HS-5 (cell line): ENCODE results near the gene GPR37L1.
"Not testable (repeated sequence)": the region's sequence is repeated elsewhere in the genome, so short reads cannot be mapped to it uniquely, and the experiment has no call there.

Source experiments
- DNase-seq: peaks from one replicate; pipeline ENCODE4 v3.0.0-alpha.2; 2012; ENCODE audit warnings: low read depth

Gene GPR37L1

DNA sequence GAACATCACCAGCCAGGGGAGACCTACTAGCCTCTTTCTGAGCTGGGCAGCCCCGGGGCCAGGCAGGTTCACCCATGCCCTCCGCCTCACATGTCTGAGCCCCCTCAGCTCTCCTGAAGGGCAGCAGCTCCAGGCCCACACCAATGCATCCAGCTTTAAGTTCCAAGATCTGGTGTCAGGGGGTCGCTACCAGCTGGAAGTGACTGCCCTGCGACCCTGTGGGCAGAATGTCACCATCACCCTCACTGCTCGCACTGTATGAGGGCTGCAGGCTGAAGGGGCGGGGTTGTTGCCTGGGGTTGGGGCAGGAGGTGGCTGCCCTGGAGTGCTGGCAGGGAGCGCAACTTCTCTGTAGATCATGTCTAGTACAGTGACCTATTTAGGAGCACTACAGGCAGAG, 46.1 kb downstream of the GPR37L1 start:
- DNase-seq = no peak

DNA sequence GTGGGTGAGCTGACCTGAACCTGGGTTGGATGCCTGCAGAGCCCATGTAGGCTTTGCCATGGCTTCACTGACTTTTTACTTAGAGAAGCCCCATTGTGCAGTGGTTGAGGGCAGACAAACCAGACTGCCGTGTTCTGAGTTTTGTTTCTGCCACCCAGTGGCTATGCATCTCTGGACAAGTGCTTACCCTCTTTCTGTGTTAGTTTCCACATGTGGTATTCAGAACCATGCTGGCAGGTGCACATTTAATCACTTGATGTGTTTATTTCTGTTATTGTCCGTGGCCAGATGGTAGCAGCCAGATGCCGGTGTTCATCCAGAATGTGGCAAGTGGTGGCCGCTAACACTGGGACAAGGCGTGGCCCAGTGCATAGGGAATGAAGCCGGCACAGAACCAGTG, 48.0 kb downstream of the GPR37L1 start:
- no peak for DNase-seq

DNA sequence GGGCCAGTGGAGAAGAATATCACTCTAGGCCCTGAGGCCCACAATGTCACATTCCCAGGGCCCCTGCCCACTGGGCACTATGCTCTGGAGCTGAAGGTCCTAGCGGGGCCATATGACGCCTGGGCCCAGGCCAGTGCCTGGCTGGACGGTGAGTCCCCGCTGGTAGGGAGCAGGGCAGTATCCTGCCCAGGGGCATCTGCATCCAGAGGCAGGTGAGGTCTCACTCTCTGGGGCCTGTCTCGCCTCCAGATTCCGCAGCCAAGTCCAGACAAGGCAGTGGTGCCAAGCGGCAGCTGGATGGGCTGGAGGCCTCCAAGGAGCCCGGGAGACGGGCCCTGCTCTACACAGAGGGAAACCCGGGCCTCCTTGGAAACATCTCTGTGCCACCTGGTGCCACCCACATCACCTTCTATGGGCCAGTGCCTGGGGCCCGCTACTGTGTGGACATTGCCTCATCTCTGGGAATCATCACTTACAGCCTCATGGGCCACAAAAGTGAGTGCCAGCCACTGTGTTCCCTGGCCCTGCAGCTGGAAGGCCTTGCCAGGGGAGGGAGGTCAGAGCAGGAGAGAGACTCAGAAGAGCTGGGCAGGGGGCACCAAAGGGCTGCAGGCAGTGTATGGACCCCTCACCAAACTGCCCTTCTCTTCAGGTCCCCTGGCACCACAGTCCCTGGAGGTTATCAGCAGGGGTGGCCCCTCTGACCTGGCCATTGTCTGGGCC, 48.7 kb downstream of the GPR37L1 start:
- DNase-seq = no peak

DNA sequence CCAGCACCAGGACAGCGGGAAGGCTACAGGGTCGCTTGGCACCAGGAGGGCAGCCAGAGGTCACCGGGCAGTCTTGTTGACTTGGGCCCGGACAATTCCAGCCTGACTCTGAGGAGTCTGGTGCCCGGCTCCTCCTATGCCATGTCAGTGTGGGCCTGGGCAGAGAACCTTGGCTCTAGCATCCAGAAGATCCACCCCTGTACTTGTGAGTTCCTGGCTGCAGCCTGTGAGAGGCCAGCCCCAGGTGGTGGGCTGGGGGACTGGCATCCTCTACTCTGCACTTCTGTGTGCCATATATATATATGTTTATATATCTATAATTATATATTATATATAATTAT, 49.3 kb downstream of the GPR37L1 start:
- no peak for DNase-seq

DNA sequence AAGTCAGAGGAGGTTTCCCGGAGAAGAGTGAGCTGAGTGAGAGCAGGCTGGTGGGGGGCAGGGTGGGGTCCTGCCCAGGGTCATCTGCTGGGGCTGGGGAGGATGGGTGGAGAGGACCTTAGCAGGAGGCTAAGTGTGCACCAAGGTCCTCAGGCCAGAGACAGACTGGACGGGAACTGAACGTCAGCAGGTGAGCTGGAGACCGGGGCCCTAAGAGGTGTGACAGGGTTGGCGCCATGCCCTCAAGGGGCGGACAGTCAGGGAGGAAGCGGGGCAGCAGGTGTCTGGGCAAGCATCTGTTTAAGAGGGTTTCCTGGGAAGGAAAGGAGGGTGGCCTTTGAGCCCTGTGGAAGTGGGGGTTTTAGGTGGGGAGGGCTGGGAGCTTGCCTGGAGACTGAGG, 51.3 kb downstream of the GPR37L1 start:
- DNase-seq = no peak

DNA sequence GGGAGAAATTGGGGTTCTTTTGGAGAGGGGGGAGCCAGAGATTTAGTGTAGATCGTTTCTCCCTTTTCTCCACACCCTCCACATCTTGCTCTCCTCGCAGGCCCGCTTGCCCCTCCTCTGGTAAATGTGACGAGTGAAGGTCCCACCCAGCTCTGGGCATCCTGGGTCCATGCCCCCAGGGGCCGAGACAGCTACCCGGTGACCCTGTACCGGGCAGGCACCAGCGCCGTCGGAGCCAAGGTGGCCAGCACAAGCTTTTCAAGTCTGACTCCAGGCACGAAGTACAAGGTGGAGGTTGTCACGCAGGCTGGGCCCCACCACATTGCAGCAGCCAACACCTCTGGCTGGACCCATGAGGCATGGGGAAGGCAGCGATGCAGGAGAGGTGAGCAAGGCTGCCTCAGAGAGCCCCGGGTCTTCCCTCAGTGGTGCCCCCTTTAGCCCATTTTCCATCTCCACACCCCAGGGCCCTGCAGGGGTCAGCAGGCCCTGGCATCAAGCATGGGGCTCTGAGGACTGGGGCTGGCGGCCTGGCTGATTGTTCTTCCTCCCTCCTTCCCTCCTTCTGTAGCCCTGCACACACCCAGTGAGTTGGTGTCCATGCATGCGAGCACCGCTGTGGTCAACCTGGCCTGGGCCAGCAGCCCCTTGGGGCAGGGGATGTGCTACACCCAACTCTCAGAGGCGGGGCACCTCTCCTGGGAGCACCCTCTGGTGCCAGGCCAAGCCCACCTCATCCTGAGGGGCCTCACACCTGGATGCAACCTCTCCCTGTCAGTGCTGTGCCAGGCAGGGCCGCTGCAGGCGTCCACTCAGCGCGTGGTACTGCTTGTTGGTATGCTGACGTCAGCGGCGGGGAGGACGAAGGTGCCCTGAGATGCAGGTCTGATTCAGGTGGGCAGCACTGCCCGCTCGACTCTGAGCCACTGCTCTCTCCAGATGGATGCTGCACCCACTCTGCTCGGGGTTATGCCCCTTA, 54.5 kb downstream of the GPR37L1 start:
- no peak for DNase-seq

DNA sequence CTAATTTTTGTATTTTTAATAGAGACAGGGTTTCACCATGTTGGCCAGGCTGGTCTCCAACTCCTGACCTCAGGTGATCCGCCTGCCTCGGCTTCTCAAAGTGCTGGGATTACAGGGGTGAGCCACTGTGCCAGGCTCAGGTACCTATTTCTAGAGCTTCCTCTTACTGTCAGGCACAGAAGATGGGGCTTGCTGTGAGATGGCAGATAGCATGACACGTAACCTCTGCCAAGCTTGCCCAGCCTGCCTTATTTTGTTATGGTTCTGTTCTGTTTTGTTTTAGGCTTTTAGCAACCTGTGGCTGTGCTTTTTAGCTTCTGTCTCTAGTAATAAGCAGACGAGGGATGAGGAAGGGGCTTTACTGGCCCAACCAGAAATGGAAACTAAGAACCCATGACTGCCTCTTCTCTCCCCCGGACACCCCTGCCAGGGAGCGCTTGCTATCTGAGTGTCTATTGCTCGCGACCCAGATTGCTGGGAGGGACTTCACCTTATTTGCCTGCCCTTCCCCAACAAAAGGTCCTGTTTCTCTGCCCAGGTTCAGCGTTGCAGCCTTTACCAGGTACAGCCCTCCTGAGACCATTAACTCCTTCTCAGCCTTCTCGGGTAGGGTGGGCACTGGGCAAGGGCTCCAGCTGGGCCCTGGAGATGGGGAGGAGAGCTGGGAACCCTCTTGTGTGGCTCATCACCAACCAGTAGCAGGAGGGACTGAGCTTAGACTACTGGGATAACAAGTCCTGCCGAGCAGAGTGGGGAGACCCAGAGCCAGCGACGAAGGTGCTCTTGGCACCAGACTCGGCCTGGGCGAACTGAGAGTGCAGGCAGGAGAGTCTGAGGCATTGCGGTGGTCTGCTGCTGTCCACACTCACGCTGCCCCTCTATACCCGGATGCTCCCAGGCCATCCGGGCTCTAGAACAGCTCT, 57.4 kb downstream of the GPR37L1 start:
- no peak for DNase-seq

DNA sequence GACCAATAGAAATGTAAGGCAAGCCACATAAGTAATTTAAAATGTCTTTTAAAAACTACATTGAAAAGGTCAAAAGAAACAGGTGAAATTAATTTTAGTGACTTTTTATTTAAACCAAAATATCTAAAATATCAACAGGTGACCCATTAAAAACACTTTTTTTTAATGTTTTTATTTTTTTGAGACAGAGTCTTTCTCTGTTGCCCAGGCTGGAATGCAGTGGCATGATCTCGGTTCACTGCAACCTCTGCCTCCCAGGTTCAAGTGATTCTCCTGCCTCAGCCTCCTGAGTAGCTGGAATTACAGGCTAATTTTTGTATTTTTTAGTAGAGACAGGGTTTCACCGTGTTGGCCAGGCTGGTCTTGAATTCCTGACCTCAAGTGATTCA, 58.0 kb downstream of the GPR37L1 start:
- not testable (repeated sequence) for DNase-seq

DNA sequence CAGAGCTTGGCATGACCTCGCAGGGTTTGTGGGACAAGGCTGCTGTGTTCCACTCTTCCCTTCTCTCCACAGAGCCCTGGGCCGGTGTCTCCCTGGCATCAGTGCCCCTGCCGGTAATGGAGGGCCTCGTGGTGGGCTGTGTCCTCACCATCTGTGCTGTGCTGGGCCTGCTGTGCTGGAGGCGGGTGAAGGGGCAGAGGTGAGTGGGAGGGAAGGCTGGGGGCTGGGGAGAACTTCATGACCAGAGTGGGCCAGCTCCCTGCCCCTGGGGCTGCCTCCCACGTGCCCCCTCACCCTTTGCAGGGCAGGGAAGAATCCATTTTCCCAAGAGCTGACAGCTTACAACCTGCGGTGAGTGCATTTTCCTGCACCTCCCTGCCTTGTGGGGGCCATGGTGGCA, 58.9 kb downstream of the GPR37L1 start:
- no peak for DNase-seq

DNA sequence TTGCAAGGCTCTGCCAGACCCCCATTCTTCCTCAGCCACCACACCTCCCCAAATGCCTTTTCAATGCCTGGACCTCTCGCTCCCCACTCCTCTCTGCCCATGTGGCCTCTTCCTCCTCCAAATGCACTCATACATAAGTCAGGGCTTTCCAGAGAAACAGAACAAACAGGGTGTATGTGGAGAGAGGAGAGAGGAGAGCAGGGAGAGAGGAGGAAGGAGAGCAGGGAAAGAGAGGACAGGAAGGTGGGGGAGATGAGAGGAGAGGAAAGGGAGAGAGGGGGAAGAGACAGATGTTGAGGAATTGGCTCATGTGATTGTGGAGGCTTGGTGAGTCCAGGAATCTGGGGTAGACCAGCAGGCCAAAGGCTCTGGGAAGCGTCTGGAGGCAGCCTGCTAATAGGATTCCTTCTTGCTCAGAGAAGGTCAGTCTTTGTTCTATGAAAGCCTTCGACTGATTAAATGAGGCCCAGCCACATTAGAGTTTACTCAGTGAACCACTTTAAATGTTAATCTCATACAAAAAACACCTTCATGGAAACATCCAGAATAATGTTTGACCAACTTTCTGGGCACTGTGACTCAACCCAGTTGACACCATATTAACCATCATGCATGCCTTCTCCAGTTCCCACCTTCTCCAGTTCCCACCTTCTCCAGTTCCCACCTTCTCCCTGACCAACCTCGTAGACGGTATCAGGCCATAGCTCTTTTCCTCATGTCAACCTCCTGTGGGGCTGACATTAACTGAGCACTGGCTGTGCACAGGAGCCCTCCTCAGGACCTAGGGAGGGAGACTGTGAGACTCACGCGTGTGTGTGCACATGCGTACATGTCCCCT, 59.5 kb downstream of the GPR37L1 start:
- DNase-seq = no peak
